ENCODE data around the gene EFCAB8. TPM values are rescaled to one million over a fixed set of nuclear protein-coding genes. Genes with fewer than 3 reads are reported as not detected.
"Not testable (repeated sequence)": the region's sequence is repeated elsewhere in the genome, so short reads cannot be mapped to it uniquely, and the experiment has no call there.

The EFCAB8 gene
- polyA plus RNA-seq, 1 donor from 2014 or later: not detected

DNA sequence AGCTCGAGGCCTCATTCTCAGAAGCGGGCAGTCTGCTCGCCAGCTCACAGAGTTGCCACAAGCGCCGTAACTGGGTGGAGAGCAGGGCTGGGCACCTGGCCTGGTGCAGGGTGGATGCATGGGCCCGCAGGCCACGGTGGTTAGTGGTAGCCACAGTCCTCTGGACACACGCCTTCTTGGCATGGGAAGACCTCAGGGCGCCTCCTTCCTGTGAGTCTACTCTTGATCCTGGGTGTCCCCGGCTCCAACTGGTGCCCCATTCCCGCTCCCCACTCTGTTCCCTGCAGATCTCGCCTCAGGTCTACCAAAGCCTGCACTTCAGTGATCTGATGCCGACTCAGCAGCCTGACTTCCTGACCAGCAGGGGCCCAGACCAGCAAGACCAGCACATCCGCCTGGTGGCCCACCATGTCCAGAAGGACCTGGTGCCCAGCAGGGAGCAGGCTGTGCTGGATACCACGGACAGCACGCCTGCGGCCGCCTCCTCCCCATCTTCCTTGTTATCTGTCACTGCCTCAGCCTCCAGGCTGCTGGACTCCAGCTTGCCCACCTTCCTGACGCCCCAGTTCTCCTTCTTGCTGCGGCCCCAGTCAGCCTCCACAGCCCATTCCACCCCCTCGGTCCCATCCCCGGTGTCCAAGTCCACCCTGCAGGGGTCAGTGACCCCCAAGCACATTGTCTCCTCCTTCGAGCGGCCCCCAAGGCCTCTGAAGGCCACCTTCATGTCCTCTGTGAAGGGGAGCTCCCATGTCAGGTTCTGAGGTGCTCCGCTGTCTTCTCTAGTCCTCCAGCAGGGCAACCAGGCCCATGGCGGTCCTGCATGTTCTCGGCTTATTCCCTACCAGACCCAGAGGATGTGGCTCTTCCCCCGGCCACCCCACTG, 102.4 kb downstream of the EFCAB8 start:
- no peaks in the 10 kb centered on the region for H3K27me3 Mint-ChIP-seq
- H3K4me1 Mint-ChIP-seq: no peaks in the 10 kb centered on the region
- H3K9me3 Mint-ChIP-seq: peaks cover 4 to 15% (median 8%) of the 10 kb centered on the region in 3 donors
- H3K36me3 Mint-ChIP-seq: no peaks in the 10 kb centered on the region
- H3K27ac Mint-ChIP-seq: no peak overlapping the region
- H3K4me3 Mint-ChIP-seq: peak overlapping the region in 1 of 4 donors; percentile 22

DNA sequence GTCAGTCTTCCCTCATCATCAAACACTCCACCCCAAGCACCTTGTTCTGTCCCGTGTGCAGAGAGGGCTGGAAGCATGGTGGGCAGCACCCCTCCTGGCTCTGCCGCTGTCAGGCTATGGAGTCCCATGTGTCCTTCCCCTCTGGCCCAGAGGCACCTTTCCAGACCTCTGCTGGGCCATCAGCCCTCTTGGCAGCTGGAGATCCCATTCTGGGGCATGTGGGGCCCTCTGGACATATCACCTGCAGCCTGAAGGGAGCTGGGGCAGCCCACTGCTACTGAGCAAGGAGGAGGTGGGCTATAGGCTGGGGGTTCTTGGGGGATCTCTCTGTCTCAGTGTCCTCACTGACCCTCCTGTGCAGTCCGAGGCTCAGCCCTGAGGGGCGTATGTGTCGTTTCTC, 103.3 kb downstream of the EFCAB8 start:
- Mint-ChIP-seq H3K9me3 (peaks cover 1 to 9% (median 4%) of the 10 kb centered on the region in 3 donors), H3K4me1 (peaks cover 3 to 7% (median 6%) of the 10 kb centered on the region in 3 donors), H3K4me3 (no peak overlapping the region), H3K27me3 (no peaks in the 10 kb centered on the region), H3K36me3 (no peaks in the 10 kb centered on the region), H3K27ac (no peak overlapping the region)

DNA sequence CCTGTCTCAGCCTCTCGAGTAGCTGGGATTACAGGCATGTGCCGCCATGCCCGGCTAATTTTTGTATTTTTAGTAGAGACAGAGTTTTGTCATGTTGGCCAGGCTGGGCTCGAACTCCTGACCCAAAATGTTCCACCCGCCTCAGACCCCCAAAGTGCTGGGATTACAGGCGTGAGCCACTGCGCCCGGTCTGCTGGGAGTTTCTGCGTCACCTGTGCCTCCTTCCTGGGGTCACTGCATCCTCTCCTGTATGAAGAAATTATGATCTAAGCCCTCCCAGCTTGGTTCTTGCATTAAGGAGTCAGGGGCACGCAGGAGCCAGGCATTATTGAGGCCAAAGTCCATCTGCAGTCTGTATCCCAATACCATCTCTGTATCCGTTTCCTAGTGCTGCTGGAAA, 103.9 kb downstream of the EFCAB8 start:
- Mint-ChIP-seq H3K4me1 (peaks cover 9 to 12% (median 11%) of the 10 kb centered on the region in 3 donors), H3K4me3 (peak overlapping the region in 1 of 4 donors; percentile 23), H3K27ac (peak overlapping the region in 1 of 3 donors; percentile 85)
- H3K9me3 Mint-ChIP-seq, H3K36me3 Mint-ChIP-seq, H3K27me3 Mint-ChIP-seq: not testable (repeated sequence)

DNA sequence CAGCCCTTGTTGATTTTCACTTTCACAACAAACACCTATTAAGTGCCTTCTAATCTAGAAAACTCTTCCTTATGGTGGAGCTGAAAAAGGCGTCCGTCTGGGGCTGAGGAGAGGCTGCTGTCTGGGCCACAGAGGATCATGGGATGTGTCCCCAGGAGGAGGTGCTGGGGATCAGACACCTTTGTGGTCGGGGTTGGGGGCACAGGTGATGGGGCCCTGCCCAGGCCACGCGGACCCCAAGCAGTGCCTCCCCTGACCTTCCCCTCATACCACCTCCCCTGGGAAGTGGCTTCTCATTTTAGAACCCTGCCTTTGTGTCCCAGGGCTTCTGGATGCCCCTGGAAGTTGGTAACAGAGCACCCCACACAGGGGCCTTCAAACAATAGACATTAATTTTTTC, 104.5 kb downstream of the EFCAB8 start:
- H3K4me1 Mint-ChIP-seq: peaks cover 11 to 16% (median 12%) of the 10 kb centered on the region in 3 donors
- H3K27ac Mint-ChIP-seq: no peak overlapping the region
- H3K27me3 Mint-ChIP-seq: no peaks in the 10 kb centered on the region

DNA sequence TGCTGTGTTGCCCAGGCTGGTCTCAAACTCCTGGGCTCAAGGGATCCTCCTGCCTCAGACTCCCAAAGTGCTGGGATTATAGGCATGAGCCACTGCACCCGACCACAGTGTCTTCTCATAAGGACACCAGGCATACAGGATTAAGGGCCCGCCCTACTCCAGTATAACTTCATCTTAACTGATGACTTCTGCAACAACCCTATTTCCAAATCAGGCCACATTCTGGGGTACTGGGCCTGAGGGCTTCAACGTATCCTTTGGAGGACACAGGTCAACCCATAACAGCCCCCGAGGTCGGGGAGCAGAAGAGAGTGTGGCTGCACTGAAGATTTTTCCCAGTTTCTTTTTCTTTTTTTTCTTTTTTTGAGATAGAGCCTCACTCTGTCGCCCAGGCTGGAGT, 105.9 kb downstream of the EFCAB8 start:
- H3K36me3 Mint-ChIP-seq: no peaks in the 10 kb centered on the region
- H3K27me3 Mint-ChIP-seq: no peaks in the 10 kb centered on the region
- H3K4me1 Mint-ChIP-seq: peaks cover 12 to 21% (median 17%) of the 10 kb centered on the region in 3 donors
- H3K27ac Mint-ChIP-seq: peak overlapping the region in 1 of 3 donors; percentile 50
- no peaks in the 10 kb centered on the region for H3K9me3 Mint-ChIP-seq
- H3K4me3 Mint-ChIP-seq: no peak overlapping the region

More for the DNA sequence above, 104.5 kb downstream of the EFCAB8 start:
- H3K4me3 Mint-ChIP-seq: no peak overlapping the region
- no peaks in the 10 kb centered on the region for H3K36me3 Mint-ChIP-seq
- peaks cover 0 to under 1% (median 0%) of the 10 kb centered on the region in 3 donors for H3K9me3 Mint-ChIP-seq

DNA sequence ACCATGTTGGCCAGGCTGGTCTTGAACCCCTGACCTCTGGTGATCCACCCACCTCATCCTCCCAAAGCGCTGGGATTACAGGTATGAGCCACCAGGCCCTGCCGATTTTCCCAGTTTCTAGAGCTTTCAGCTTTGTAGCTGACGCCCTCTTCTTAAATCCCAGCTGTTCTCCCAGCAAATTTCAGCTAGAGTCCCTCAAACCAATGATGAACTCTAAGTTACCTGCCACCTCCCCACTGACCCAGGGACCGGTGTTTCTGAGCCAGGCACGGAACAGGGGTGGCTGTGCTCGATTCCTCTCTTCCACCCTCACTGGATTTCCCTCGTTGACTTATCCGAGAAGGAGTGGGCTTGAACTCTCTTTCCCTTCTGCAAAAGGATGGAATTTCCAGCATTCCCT, 106.4 kb downstream of the EFCAB8 start:
- Mint-ChIP-seq H3K4me1 (peaks cover 12 to 24% (median 19%) of the 10 kb centered on the region in 3 donors), H3K9me3 (no peaks in the 10 kb centered on the region), H3K36me3 (no peaks in the 10 kb centered on the region), H3K27me3 (no peaks in the 10 kb centered on the region), H3K27ac (peak overlapping the region in 1 of 3 donors; percentile 50), H3K4me3 (no peak overlapping the region)

DNA sequence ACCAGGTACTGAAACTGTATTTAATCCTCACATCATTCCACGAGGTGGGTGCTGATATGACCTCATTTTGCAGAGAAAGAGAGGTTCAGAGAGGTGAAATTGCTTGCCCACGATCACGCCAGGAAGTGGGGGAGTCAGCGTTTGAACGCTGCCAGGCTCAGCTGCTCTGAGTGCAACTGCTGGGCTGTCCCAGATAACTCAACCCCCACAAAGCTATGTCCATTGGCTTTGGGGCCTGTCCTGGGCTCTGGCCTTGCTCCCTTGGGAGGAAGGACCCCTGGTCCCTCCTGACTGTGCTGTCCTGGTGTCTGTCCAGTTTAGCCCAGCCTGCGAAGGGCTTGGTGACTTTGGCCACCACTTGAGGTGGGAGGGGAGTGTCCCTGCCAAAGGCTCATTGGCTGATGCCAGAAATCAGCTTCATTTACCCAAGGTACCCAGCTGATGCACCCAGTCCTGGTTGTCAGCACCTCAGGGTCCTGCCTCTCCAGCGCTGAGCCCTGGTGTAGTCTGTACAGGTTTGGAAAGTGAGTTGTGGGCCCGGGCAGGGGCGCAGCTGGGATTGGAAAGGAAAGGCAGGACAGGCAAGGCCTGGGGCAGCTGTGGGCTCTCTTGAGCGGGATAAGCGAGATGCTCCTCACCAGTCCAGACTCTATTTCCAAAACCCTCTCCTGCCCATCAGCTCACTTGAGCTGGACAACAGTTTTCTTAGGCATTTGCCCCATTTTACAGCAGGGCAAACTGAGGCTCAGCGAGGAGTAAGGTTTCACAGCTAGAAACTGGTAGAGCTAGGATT, 107.1 kb downstream of the EFCAB8 start:
- Mint-ChIP-seq H3K9me3 (no peaks in the 10 kb centered on the region), H3K4me1 (peaks cover 12 to 26% (median 22%) of the 10 kb centered on the region in 3 donors), H3K27me3 (no peaks in the 10 kb centered on the region), H3K4me3 (no peak overlapping the region), H3K36me3 (no peaks in the 10 kb centered on the region), H3K27ac (peak overlapping the region in 1 of 3 donors; percentile 87)

DNA sequence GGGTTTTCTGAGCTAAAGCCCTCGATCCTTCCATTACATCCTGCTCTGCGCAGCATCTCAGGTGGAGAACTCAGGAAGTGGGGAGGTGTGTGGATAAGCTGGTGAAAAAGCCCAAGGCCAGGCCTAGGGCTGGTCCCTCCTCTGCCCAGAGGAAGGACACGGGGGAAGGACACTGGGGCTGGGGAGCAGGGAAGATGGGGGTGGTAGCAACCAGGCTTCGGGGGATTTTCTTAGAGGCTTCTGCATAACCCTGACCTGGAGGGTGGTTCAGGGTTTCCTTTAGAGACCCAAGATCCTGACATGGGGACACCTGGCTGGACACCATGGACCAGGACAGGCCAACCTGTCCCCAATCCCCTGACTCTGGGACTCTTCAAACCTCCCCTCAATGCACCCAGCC, 107.7 kb downstream of the EFCAB8 start:
- Mint-ChIP-seq H3K4me3 (no peak overlapping the region), H3K9me3 (no peaks in the 10 kb centered on the region), H3K4me1 (peaks cover 12 to 27% (median 22%) of the 10 kb centered on the region in 3 donors), H3K27me3 (no peaks in the 10 kb centered on the region), H3K36me3 (no peaks in the 10 kb centered on the region), H3K27ac (peak overlapping the region in 1 of 3 donors; percentile 87)

DNA sequence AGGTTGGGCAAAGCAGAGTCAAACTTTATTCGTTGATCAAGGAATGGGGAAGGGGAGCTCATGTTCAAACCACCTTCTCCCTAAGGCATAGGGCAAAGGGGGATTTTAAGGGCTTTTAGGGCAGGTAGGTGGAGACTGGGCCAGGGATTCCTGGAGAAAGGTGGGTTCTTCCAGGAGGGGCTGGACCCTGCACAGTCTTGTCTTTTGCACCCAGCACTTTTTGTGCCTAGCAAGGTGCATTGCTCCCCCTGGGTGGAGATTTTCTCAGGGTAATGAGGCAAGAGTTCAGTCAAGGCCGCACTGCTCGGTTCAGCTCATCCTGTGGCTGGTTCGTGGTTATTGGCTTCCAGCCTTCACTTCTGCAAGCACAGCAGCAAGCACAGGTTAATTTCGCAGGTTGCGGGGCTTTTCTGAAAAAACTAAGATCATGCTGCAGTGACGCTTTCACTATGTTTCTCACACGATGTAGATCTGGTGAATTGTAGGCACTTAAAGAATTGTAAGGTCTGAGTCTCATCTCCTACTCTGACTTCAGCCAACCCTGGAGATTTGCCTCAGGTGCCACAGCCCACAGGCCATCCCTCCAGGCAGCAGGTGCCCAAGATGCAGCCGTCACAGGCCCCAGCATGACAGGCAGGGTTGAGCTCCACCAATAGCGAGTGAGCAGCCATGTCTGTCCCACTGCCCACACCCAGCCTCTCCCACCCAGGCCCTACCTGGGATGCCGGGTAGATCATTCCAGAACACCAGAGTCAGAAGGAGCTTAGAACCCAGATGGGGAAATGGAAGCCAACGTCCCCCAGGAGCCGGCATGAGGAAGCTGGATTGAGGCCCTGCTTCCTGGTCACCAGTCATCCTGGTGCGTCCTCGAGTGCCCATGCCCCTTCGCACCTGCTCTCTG, 108.4 kb downstream of the EFCAB8 start:
- Mint-ChIP-seq H3K4me3 (peak overlapping the region in 3 of 4 donors; percentile 28 to 65 (median 65)), H3K4me1 (peaks cover 12 to 27% (median 22%) of the 10 kb centered on the region in 3 donors), H3K9me3 (no peaks in the 10 kb centered on the region), H3K27ac (peak overlapping the region; percentile 87 to 91 (median 89)), H3K27me3 (no peaks in the 10 kb centered on the region), H3K36me3 (no peaks in the 10 kb centered on the region)

DNA sequence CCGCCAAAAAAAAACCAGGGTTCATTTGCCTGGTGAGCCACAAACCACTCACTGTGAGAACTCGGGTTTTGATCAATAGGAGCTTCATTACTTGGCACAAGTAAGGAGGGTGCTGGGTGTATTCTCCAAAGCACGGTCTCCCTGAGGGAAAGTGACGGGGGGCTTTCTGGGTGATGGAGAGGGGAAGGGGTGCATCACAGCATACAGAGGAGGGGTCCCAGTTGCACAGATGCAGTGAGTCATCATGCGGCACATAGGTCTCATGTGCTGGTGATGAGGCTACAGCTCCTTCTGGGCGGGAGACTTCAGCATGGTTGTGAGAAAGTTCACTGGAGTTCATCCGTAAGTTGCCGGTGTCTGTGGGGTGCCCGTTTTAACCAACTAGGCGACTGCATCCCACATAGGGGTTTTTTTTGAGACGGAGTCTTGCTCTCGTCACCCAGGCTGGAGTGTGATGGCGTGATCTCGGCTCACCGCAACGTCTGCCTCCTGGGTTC, 109.3 kb downstream of the EFCAB8 start:
- peaks cover 12 to 32% (median 25%) of the 10 kb centered on the region in 3 donors for H3K4me1 Mint-ChIP-seq
- H3K9me3 Mint-ChIP-seq: peaks cover 0 to 1% (median 0%) of the 10 kb centered on the region in 3 donors
- H3K27me3 Mint-ChIP-seq: no peaks in the 10 kb centered on the region
- H3K36me3 Mint-ChIP-seq: no peaks in the 10 kb centered on the region
- peak overlapping the region; percentile 53 to 91 (median 87) for H3K27ac Mint-ChIP-seq
- H3K4me3 Mint-ChIP-seq: peak overlapping the region in 2 of 4 donors; percentile 12 to 59

DNA sequence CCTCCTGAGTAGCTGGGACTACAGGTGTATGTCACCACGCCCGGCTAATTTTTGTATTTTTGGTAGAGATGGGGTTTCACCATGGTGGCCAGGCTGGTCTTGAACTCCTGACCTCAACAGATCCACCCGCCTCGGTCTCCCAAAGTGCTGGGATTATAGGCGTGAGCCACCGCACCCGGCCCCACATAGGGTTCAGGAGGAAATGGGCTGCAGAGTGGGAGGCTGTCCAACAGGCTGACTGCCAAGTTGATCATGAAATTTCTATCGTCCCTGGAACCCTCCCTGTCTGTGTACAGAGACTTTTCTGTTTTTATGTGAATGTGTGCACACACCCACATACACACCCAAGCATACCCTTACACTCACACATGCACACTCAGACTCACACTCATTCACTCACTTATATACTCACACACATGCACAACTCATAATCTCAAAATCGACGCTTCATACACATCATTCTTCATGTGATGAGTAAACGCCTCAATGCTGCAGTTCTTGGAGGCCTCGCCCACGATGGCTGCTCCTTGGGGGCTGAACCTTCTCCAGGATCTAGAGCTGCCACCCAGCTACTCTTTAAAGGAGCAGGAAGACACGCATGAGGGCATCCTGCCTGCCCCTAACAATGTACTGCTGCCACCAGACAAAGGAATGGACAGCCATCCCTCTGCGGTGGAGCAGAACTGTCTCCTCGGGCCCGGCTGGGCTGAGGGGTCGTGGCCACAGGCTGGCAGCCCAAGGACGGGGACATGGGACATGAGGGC, 109.9 kb downstream of the EFCAB8 start:
- Mint-ChIP-seq H3K9me3 (peaks cover 0 to 3% (median 0%) of the 10 kb centered on the region in 3 donors), H3K4me1 (peaks cover 16 to 38% (median 28%) of the 10 kb centered on the region in 3 donors), H3K36me3 (no peaks in the 10 kb centered on the region), H3K27me3 (no peaks in the 10 kb centered on the region), H3K4me3 (peak overlapping the region in 3 of 4 donors; percentile 6 to 79 (median 70)), H3K27ac (peak overlapping the region in 2 of 3 donors; percentile 17 to 88)

DNA sequence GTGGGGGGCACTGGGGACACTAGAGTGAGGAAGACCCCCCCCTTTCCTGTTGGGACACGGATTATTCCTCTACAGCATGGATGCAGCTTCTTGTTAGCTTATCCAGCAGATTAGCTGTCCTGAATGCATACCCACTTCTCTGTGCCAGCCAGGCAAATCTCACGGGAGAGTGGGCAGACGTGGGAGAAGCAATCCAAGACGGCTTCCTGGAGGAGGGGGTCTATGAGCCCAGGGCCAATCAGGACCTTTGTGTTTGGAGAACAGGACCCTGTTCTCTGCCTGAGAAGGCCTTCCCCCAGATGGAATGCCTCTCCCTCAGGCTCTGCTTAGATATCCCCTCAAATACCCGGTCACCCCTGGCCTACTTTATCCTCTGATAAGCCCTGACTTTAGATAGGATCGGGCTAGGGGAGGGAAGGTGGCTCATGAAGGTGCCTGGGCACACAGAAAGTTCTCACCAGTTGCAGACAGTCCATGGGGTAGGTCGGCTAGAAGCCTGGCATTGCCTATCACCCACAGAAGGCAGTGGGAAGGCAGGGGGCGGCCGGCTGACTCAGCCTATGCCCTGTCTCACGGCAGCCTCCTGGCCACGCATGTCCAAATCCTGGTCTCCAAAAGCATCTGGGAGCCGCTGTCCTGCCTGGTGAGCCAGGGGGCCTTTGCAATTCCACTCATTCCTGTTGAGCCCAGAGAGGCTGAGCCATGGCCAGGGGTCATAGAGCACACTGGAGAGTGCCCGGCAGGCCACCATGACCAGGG, 110.8 kb downstream of the EFCAB8 start:
- H3K4me3 Mint-ChIP-seq: peak overlapping the region in 2 of 4 donors; percentile 6 to 79
- H3K4me1 Mint-ChIP-seq: peaks cover 16 to 41% (median 31%) of the 10 kb centered on the region in 3 donors
- H3K36me3 Mint-ChIP-seq: no peaks in the 10 kb centered on the region
- H3K27me3 Mint-ChIP-seq: no peaks in the 10 kb centered on the region
- peak overlapping the region in 2 of 3 donors; percentile 17 to 88 for H3K27ac Mint-ChIP-seq
- H3K9me3 Mint-ChIP-seq: peaks cover 0 to 3% (median 0%) of the 10 kb centered on the region in 3 donors

Measured in IgD-negative memory B cell (primary cell).